ENCODE measurements around the gene MS4A10. TPM values are rescaled to one million over a fixed set of nuclear protein-coding genes. Genes with fewer than 3 reads are reported as not detected.
A peak's percentile ranks its signal among the peaks of the same experiment; 100 is the strongest.

MS4A10 gene
- total RNA-seq, 2 donors from 2014 or later: not detected

DNA sequence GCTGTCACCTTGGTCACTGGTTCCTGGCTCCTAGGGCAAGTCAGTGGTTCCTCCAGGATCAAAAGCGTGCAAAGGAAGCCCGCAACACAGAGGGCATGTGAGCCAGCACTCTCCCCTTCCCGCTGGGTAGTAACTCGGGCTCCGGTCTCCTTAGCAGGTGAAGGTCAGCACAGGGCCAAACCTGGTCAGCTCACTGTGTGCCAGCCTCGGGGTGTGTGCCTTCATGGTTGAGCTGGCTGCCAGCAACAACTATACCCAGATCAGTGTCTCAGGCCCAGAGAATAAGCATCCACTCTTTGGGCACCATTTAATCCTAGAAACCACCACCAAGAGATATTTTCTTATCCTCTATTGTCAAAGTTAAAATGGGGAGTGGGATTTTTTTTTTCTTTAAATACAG, 40.7 kb downstream of the MS4A10 start:
- no peaks in the 10 kb centered on the region for H3K36me3 Mint-ChIP-seq (ENCODE audit: insufficient read depth in 2 of 2)
- H3K27ac Mint-ChIP-seq: no peak overlapping the region
- H3K9me3 Mint-ChIP-seq: no peaks in the 10 kb centered on the region
- no peak for DNase-seq
- H3K4me1 Mint-ChIP-seq (ENCODE audit: low read depth): peaks cover 1% of the 10 kb centered on the region
- H3K4me3 Mint-ChIP-seq: no peak overlapping the region
- no peaks in the 10 kb centered on the region for H3K27me3 Mint-ChIP-seq (ENCODE audit: low read depth)
- ATAC-seq (replicated peaks in 1 of 2): no peak

- Mint-ChIP-seq H3K27ac (peak overlapping the region; percentile 5), H3K27me3 (ENCODE audit: low read depth) (peaks cover 19% of the 10 kb centered on the region)
- peak in 1 of 2 donors; percentile 74 for ATAC-seq (replicated peaks in 1 of 2)
These were observed 45.5 kb downstream of the MS4A10 start for GRCh38 chr11:60830478-60831142.

DNA sequence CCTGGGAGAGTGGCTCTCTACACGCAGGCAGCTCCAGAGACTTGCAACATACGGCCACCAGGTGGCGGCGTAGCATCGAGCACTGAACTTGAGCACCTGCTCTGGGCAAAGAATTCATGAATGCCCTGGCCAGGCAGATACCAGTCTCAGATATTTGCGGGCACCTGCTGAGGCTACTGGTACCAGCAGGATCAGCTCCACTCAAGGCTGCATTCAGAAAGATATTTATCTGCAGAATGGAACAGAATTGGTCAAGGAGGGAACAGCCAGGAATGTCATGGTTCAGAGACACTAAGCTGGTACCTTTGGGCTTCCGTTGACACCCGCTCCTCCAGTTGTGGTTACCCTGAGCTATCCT, 46.0 kb downstream of the MS4A10 start:
- no peak overlapping the region for H3K27ac Mint-ChIP-seq
- ATAC-seq (replicated peaks in 1 of 2) (peak; percentile 90), DNase-seq (peak; percentile 78 to 84)
- H3K4me1 Mint-ChIP-seq (ENCODE audit: low read depth): peaks cover 36% of the 10 kb centered on the region
- H3K9me3 Mint-ChIP-seq: no peaks in the 10 kb centered on the region
- H3K4me3 Mint-ChIP-seq: peak overlapping the region in 1 of 2 donors; percentile 69
- H3K36me3 Mint-ChIP-seq (ENCODE audit: insufficient read depth in 2 of 2): no peaks in the 10 kb centered on the region
- peaks cover 19% of the 10 kb centered on the region for H3K27me3 Mint-ChIP-seq (ENCODE audit: low read depth)

More at GRCh38 chr11:60830478-60831142, 45.5 kb downstream of the MS4A10 start:
- no peak for DNase-seq
- Mint-ChIP-seq H3K36me3 (ENCODE audit: insufficient read depth in 2 of 2) (no peaks in the 10 kb centered on the region), H3K4me3 (peak overlapping the region in 1 of 2 donors; percentile 69), H3K4me1 (ENCODE audit: low read depth) (peaks cover 31% of the 10 kb centered on the region), H3K9me3 (no peaks in the 10 kb centered on the region)

DNA sequence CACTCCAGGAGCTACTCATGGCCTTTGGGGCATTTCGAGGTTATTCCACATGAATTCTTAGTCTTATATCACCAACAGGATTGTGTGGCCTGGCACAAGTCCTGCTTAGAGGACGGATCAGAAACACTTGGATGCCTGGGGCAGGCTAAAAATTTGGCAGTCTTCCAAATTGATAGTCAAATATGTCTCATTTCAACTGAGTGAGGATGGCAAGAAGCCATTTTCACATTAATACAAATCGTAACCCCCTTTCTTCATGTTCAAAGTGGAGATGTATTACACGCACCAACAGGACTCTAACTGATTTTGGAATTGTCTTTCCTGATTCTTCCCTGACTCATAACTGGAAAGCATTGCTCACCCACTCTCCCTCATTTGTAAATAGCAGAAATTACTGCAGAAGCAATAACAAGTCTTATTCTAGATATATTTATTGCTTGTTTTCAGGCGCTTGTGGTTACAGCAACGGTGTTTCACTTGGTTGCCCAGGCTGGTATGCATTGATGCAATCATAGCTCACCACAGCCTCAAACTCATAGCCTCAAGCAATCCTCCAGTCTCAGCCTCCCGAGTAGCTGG, 46.5 kb downstream of the MS4A10 start:
- no peak overlapping the region for H3K4me3 Mint-ChIP-seq
- H3K36me3 Mint-ChIP-seq (ENCODE audit: insufficient read depth in 2 of 2): no peaks in the 10 kb centered on the region
- DNase-seq: no peak
- peaks cover 19% of the 10 kb centered on the region for H3K27me3 Mint-ChIP-seq (ENCODE audit: low read depth)
- peak overlapping the region; percentile 29 for H3K27ac Mint-ChIP-seq
- H3K4me1 Mint-ChIP-seq (ENCODE audit: low read depth): peaks cover 37% of the 10 kb centered on the region
- ATAC-seq (replicated peaks in 1 of 2): peak; percentile 20 to 30
- no peaks in the 10 kb centered on the region for H3K9me3 Mint-ChIP-seq

- ATAC-seq (replicated peaks in 1 of 2): no peak
- H3K27me3 Mint-ChIP-seq (ENCODE audit: low read depth): peaks cover 25% of the 10 kb centered on the region
- DNase-seq: no peak
- H3K9me3 Mint-ChIP-seq: no peaks in the 10 kb centered on the region
- no peak overlapping the region for H3K4me3 Mint-ChIP-seq
- no peaks in the 10 kb centered on the region for H3K36me3 Mint-ChIP-seq (ENCODE audit: insufficient read depth in 2 of 2)
- no peak overlapping the region for H3K27ac Mint-ChIP-seq
- peaks cover 45% of the 10 kb centered on the region for H3K4me1 Mint-ChIP-seq (ENCODE audit: low read depth)
These were observed 49.8 kb downstream of the MS4A10 start for GRCh38 chr11:60834742-60835533.

GRCh38 chr11:60835534-60835846, 50.4 kb downstream of the MS4A10 start:
- no peak overlapping the region for H3K27ac Mint-ChIP-seq
- no peak overlapping the region for H3K4me3 Mint-ChIP-seq
- H3K4me1 Mint-ChIP-seq (ENCODE audit: low read depth): peaks cover 45% of the 10 kb centered on the region
- H3K27me3 Mint-ChIP-seq (ENCODE audit: low read depth): peaks cover 25% of the 10 kb centered on the region
- no peak for ATAC-seq (replicated peaks in 1 of 2)
- no peaks in the 10 kb centered on the region for H3K36me3 Mint-ChIP-seq (ENCODE audit: insufficient read depth in 2 of 2)
- DNase-seq: no peak
- no peaks in the 10 kb centered on the region for H3K9me3 Mint-ChIP-seq

GRCh38 chr11:60836866-60837515, 51.9 kb downstream of the MS4A10 start:
- no peaks in the 10 kb centered on the region for H3K9me3 Mint-ChIP-seq
- DNase-seq: no peak
- H3K4me1 Mint-ChIP-seq (ENCODE audit: low read depth): peaks cover 44% of the 10 kb centered on the region
- H3K27ac Mint-ChIP-seq: no peak overlapping the region
- peaks cover 0 to 1% of the 10 kb centered on the region in 2 donors for H3K36me3 Mint-ChIP-seq (ENCODE audit: insufficient read depth in 2 of 2)
- peaks cover 21% of the 10 kb centered on the region for H3K27me3 Mint-ChIP-seq (ENCODE audit: low read depth)
- ATAC-seq (replicated peaks in 1 of 2): no peak
- H3K4me3 Mint-ChIP-seq: peak overlapping the region in 1 of 2 donors; percentile 16

DNA sequence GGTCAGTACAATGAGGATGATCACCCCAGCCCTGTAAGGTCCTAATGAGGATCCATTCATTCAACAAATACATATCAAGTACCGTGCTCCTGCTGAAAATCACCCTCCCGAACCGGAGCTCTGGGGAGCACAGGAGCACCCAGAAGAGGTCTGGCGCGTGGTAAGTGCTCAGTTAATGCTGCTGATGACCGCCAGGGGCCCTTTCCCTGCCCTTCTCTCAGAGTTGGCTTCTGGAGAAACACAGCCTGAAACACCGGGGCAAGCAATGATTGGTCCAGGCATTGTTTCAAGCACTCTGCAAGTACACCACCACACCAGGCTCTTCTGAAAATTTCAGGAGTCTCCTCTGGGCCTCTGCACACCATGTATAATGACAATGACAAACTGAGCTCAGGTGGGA, 53.0 kb downstream of the MS4A10 start:
- peaks cover 12% of the 10 kb centered on the region for H3K27me3 Mint-ChIP-seq (ENCODE audit: low read depth)
- ATAC-seq (replicated peaks in 1 of 2) (no peak), DNase-seq (no peak)
- H3K36me3 Mint-ChIP-seq (ENCODE audit: insufficient read depth in 2 of 2): peaks cover 0 to 4% of the 10 kb centered on the region in 2 donors
- H3K9me3 Mint-ChIP-seq: no peaks in the 10 kb centered on the region
- no peak overlapping the region for H3K27ac Mint-ChIP-seq
- peaks cover 44% of the 10 kb centered on the region for H3K4me1 Mint-ChIP-seq (ENCODE audit: low read depth)
- no peak overlapping the region for H3K4me3 Mint-ChIP-seq

GRCh38 chr11:60840470-60841430, 55.6 kb downstream of the MS4A10 start:
- H3K4me3 Mint-ChIP-seq: peak overlapping the region; percentile 88 to 93
- H3K4me1 Mint-ChIP-seq (ENCODE audit: low read depth): peaks cover 50% of the 10 kb centered on the region
- H3K27ac Mint-ChIP-seq: no peak overlapping the region
- H3K27me3 Mint-ChIP-seq (ENCODE audit: low read depth): peaks cover 6% of the 10 kb centered on the region
- no peaks in the 10 kb centered on the region for H3K9me3 Mint-ChIP-seq
- H3K36me3 Mint-ChIP-seq (ENCODE audit: insufficient read depth in 2 of 2): peaks cover 0 to 4% of the 10 kb centered on the region in 2 donors
- DNase-seq: no peak
- no peak for ATAC-seq (replicated peaks in 1 of 2)

DNA sequence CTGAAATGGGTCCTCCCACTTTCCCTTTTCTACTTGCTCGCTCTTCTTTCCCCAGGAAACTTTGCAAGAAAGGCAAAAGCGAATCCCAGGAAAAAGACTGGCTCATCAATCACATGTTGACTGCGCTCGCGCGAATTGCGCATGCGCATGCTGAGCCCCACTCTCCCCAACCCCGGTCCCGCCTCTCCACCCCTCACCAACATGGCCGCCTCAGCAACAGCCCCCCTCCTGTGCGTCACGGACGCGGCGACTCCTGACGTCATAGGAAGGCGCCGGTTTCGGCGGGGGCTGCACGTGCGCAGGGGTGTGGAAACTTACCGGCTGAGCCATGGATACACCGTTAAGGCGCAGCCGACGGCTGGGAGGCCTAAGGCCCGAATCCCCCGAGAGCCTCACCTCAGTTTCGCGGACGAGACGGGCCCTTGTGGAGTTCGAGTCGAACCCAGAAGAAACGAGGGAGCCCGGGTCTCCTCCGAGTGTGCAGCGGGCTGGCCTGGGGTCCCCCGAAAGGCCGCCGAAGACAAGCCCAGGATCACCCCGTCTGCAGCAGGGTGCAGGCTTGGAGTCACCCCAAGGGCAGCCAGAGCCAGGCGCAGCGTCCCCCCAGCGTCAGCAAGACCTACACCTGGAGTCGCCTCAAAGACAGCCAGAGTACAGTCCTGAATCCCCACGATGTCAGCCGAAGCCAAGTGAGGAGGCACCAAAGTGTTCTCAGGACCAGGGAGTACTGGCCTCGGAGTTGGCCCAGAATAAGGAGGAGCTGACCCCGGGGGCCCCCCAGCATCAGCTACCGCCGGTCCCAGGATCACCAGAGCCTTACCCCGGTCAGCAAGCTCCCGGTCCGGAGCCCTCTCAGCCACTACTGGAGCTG, 56.9 kb downstream of the MS4A10 start, which contains the start of gene CCDC86:
CCDC86 (plus strand) TSS at position 317 of the 871 bp plus-strand sequence; CDS start at position 329, 12 bp downstream.
- Mint-ChIP-seq H3K27ac (peak within 1 kb of the TSS; percentile 85), H3K4me3 (peak within 1 kb of the TSS; percentile 88 to 93), H3K36me3 (ENCODE audit: insufficient read depth in 2 of 2) (peaks cover 0 to 7% of the 10 kb centered on the region in 2 donors), H3K27me3 (ENCODE audit: low read depth) (peaks cover 4% of the 10 kb centered on the region), H3K4me1 (ENCODE audit: low read depth) (peaks cover 42% of the 10 kb centered on the region), H3K9me3 (no peaks in the 10 kb centered on the region)
- DNase-seq: peak; percentile 97 to 99
- ATAC-seq (replicated peaks in 1 of 2): peak; percentile 94 to 95

DNA sequence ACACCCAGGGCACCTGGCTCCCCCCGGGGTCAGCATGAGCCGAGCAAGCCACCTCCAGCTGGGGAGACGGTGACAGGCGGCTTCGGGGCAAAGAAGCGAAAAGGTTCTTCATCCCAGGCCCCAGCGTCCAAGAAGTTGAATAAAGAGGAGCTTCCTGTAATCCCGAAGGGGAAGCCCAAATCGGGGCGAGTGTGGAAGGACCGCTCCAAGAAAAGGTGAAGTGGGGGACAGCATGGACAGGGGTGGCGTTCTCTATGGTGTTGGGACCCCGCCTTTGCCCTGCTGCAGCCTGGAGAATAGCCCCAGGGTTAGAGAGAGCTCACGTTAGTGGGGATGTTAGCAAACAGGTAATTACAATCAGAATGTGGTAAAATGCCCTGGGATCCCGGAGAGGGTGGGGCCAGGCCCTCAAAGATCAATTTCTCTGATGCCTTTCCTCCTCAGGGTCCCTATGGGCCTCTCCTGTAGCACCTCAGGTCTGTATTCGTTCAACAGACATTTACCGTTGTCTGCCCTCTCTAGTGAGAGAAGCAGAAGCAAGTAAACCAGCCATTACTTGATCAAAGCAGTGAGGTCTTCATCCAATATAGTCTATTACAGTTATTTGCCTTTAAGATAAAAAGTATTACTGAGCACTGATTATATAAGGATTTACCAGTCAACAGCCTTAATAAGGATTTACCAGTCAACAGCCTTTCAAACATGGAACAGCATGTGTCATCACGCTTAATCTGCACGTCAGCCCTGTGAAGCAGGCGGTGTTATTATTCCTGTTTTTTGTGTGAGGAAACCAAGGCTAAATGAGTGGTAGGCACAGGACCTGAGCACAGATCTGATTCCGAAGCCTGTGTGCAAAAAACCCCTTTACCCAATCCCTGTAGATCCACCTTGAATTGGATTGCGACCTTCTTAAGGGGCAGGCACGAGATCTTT, 57.8 kb downstream of the MS4A10 start:
- H3K9me3 Mint-ChIP-seq: no peaks in the 10 kb centered on the region
- peaks cover 37% of the 10 kb centered on the region for H3K4me1 Mint-ChIP-seq (ENCODE audit: low read depth)
- no peak for DNase-seq
- H3K27me3 Mint-ChIP-seq (ENCODE audit: low read depth): no peaks in the 10 kb centered on the region
- H3K27ac Mint-ChIP-seq: peak overlapping the region; percentile 85
- H3K4me3 Mint-ChIP-seq: peak overlapping the region; percentile 88 to 93
- ATAC-seq (replicated peaks in 1 of 2): no peak
- peaks cover 0 to 7% of the 10 kb centered on the region in 2 donors for H3K36me3 Mint-ChIP-seq (ENCODE audit: insufficient read depth in 2 of 2)
